Measurements from ENCODE around the gene EPHA5. TPM values are rescaled to one million over a fixed set of nuclear protein-coding genes. Genes with fewer than 3 reads are reported as not detected.
"Not testable (repeated sequence)": the region's sequence is repeated elsewhere in the genome, so short reads cannot be mapped to it uniquely, and the experiment has no call there.

Gene EPHA5
- total RNA-seq, 1 donor from 2014 or later, result 198 TPM

DNA sequence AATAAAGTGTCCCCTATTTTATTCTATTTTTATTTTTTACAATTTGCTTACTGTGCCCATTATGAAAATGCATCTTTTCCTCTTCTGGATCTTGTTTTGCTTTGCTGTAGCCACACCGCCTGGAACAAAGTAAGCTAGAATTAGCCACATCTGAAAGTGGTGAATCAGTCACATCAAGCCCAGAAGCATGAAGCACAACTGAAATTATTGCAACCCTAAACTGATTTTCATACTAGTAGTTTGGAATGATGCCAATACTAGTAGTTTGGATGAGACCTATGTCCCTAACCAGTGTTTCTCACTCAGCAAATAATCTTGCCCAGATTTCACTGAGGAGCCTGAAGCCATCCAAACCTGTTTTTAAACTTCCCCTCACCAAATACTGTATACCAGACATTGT lies 303.0 kb downstream of the EPHA5 start:
- DNase-seq, result no peak

DNA sequence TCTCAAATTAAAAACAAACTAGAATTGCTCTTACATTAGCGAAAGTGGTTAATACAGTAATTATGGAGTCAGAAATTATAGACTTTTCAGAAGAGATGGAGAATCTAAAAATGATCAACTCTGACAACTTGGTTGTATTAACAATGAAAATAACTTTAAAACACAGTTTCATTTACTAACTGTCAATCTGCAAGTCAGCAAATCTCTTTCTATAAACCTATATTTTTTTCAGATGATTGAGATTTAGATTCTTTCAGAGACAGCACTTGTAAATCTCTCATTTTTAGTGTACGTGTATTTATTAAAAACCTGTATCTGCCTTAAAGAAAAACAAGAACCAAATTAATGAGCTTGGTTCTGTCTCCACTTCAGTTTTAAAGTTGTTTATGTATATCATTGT lies 311.4 kb downstream of the EPHA5 start:
- no peak for DNase-seq

GRCh38 chr4:65353098-65353497 lies 317.2 kb downstream of the EPHA5 start:
- no peak for DNase-seq

GRCh38 chr4:65344278-65344825 lies 325.9 kb downstream of the EPHA5 start:
- no peak for DNase-seq

GRCh38 chr4:65343342-65343741 lies 326.9 kb downstream of the EPHA5 start:
- no peak for DNase-seq

DNA sequence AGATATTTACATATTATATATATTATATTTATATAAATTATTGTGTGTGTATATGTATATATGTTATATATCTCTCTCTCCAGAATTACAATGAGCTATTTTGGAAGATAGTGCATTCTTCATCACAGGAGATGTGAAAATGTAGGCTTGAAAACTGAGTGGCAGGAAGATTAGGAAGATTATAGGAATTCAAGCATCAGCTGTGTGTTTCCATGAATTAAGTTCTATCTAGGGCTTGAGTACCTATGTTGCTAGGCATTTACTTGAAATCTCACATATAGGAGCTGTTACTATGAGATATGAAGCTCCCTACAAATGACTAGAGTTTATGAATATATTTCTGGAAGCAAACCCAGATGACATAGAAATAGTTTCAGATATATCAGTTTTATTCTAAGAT lies 328.7 kb downstream of the EPHA5 start:
- DNase-seq, result no peak

- DNase-seq, result no peak
These were observed 329.7 kb downstream of the EPHA5 start for GRCh38 chr4:65340382-65341109.

DNA sequence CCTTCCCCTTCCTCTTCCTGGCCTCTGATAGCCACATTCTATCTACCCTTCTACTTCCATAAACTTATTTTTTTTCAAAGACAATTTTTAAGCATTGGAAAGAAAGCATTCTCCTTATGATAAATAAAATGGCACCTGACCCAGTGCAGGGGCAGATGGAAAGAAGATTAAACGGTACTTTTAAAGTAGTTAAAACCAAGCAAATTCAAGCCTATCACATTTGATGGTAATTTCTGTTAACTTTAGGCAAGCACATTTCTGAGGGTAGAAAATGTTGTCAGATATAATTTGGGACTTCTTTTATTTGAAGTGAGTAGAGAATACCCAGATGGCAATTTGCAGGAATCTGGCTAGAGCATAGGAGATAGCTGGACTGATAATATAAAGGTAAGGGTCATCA lies 332.9 kb downstream of the EPHA5 start:
- DNase-seq, result no peak

DNA sequence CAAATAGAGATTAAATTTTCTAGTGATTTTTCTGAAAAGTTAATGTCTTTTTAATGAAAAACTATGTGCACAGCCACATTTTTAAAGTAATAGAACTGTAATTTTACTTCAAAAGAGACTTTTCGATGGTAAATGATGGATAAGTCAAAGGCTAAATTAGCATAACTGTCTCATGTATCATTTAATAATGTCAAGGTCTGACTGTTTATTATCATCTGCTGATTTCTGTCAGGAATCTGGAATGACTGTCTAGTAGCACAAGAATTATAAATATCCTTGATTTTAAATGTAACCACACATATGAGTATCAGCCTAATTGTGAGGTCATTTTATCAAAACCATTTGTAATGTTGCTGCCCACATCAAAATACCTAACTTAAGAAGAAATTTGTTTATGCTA lies 333.8 kb downstream of the EPHA5 start:
- no peak for DNase-seq

DNA sequence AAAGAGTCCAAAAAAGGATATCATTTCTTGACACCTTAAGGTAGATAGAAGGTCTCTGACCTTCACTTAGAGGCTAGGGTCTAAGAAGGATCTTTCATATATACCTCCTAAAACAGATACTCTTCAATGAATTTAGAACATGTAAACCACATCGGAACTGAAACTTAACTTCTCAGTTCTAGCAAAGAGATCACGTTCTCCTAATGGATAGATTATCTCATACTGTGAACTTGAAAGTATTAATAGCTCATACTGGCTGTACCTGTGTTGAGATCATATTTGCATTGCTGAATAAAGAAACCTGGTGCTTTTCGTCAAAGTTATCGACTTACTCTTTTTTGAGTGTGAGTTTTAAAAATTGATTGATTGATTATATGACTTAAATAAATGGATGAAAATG lies 353.8 kb downstream of the EPHA5 start:
- no peak for DNase-seq

DNA sequence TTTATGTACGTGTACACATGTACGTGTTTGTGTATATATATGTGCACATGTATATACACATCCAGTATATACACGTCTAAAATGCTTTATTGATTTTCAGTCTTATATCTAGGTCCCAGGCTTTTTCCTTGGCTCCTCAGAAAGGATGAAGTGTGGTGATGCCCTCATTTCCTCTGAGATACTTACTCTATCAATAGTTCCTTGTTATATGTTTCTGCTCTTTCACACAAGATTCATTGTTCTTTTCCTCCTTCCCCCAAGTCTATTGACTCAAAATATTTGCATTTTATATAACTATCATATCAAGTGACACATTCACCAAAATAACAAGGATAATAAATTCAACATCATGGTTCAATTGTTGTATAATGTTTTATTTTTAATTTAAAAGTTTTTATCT lies 359.2 kb downstream of the EPHA5 start:
- no peak for DNase-seq

GRCh38 chr4:65310586-65310985 lies 359.7 kb downstream of the EPHA5 start:
- no peak for DNase-seq

GRCh38 chr4:65308626-65309025 lies 361.7 kb downstream of the EPHA5 start:
- not testable (repeated sequence) for DNase-seq

DNA sequence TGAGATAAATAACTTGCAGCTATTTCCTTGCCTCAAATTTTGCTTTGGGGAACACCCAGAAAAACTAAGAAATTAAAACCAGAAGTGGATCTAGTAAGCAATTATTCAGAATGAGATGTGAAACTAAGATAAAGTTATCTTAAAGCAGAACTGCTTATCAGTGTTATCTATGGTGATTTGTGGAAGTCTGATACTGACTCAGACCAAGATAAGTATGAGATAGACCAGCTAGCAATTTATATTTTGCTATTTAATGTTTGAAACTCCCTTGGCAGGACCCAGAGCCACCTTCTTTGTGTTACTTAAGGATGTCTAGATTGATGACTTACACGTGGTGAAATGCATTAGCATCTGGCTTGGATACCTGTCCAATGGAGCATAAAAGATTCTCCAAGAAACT lies 368.1 kb downstream of the EPHA5 start:
- DNase-seq, result no peak

DNA sequence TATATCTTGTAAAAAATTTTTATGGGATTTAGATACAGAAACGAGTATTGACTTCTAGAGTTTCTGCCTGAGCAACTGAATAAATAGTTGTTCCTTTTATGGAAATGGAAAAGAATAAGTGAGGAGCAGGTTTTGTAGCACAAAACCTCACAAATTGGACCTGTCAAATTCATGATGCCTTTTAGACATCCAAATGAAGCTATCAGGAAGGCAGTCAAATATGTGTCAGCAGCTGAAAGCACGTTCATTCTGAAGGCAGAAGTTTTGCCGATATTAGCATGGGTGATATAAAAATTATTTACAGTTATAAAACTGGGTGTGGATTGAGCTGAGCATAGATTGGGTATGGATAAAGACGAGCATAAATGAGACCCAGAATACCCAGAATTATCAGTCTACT lies 374.0 kb downstream of the EPHA5 start:
- no peak for DNase-seq

DNA sequence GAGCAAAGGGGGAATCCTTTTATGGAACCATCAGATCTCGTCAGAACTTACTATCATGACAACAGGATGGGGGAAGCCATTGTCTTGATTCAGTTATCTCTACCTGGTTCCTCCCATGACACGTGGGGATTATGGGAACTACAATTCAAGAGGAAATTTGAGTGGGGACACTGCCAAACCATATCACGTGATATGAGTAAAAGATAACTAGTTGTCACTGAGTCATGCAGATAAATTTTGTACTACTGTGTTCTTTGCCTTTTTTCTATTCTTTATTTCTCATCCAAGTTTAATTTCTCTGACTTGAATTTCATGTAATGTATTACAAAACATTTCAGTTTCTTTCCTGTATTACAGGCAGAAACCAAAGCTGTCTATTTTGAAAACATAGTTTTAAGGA lies 383.2 kb downstream of the EPHA5 start:
- DNase-seq, result no peak
